GM12878 (cell line): ENCODE measurements around the gene ZNF543. TPM values are rescaled to one million over a fixed set of nuclear protein-coding genes. Genes with fewer than 3 reads are reported as not detected.
A peak's percentile ranks its signal among the peaks of the same experiment; 100 is the strongest.

ENCODE experiments used
- ATAC-seq: fragments of 200-7000 bp; cut with Tn5 transposase; 3 replicates; pipeline ENCODE4 v1.9.1; 2020; ENCODE audit warnings: mild to moderate bottlenecking, moderate library complexity
- BruUV-seq: library from RNA; stranded (reverse); fragments of 400-500 nt; replicated peaks from 2 replicates; lab custom pipeline; 2021; lab: Mats Ljungman, UMichigan
- CTCF ChIA-PET: fragments of 300-600 bp; sonication (Branson Sonifier 250); formaldehyde crosslinking; extraction: SDS; loops from one replicate; lab custom pipeline; 2021; ENCODE audit warnings: inconsistent platforms; lab: Yijun Ruan, JAX
- POLR2A ChIA-PET: fragments of 350-600 bp; formaldehyde crosslinking; extraction: SDS; loops from one replicate; lab custom pipeline; 2021; ENCODE audit warnings: inconsistent platforms; lab: Charles Lee
- RAD21 ChIA-PET: fragments of 300-600 bp; sonication (Branson Sonifier 250); formaldehyde crosslinking; loops from one replicate; lab custom pipeline; 2023; ENCODE audit warnings: antibody characterized with exemption; ENCODE audit not compliant: unreplicated experiment; lab: Charles Lee
- SMC1A ChIA-PET: fragments of 300-600 bp; sonication (Branson Sonifier 250); formaldehyde crosslinking; loops from one replicate; lab custom pipeline; 2023; ENCODE audit not compliant: unreplicated experiment, uncharacterized antibody; lab: Charles Lee
- DNase-seq: peaks from one replicate; pipeline ENCODE4 v3.0.0-alpha.2; 2011; ENCODE audit warnings: low read depth, low spot score
- FAIRE-seq: peaks from 3 replicates; lab custom pipeline; 2011; peaks lifted over from hg19 to GRCh38; lab: Jason Lieb, UNC
- H2AFZ ChIP-seq: 2 replicates; pipeline ENCODE4 v1.6.0; 2011; ENCODE audit warnings: low read depth, low read length, control low read depth; ENCODE audit not compliant: control insufficient read depth
- H3K27ac ChIP-seq: 2 replicates; pipeline ENCODE4 v1.5.1; 2011; ENCODE audit warnings: control low read depth; ENCODE audit not compliant: control insufficient read depth, insufficient read depth
- H3K27me3 ChIP-seq, 2 experiments: replicated peaks in 1 of 2; 2 replicates each; pipeline versions ENCODE4 v1.6.0 to v1.6.1; 2011; ENCODE audit warnings: low read length in 1 of 2; ENCODE audit not compliant: control insufficient read depth in 2 of 2, insufficient read depth in 2 of 2
- H3K36me3 ChIP-seq, 2 experiments: 2 replicates each; pipeline ENCODE4 v1.5.1; 2011; ENCODE audit warnings: low read length in 1 of 2; ENCODE audit not compliant: control insufficient read depth in 2 of 2, insufficient read depth in 2 of 2
- H3K4me1 ChIP-seq: 2 replicates; pipeline ENCODE4 v1.6.1; 2011; ENCODE audit warnings: mild to moderate bottlenecking, low read length, moderate library complexity, mixed read lengths; ENCODE audit not compliant: control insufficient read depth, insufficient read depth
- H3K4me2 ChIP-seq: 2 replicates; pipeline ENCODE4 v1.6.0; 2011; ENCODE audit warnings: control low read depth; ENCODE audit not compliant: control insufficient read depth, insufficient read depth
- H3K4me3 ChIP-seq: fragments of 200-600 bp; sonication (generic); 2 replicates; pipeline ENCODE4 v1.5.1; 2016
- H3K79me2 ChIP-seq: 2 replicates; pipeline ENCODE4 v1.6.0; 2011; ENCODE audit warnings: low read length; ENCODE audit not compliant: control insufficient read depth, insufficient read depth
- H3K9ac ChIP-seq: 2 replicates; pipeline ENCODE4 v1.8.0; 2011; ENCODE audit warnings: low read length, control low read depth, mixed read lengths; ENCODE audit not compliant: control insufficient read depth, insufficient read depth
- H3K9me3 ChIP-seq: replicated peaks from 3 replicates; pipeline ENCODE4 v1.5.1; 2011; ENCODE audit warnings: mild to moderate bottlenecking, low read length; ENCODE audit not compliant: control insufficient read depth, insufficient read depth
- H4K20me1 ChIP-seq: 2 replicates; pipeline ENCODE4 v1.6.0; 2011; ENCODE audit not compliant: control insufficient read depth, insufficient read depth
- DPF2 ChIP-seq: fragments of 450-650 bp; IDR thresholded peaks from 2 replicates; pipeline ENCODE4 v1.6.1; 2017; ENCODE audit warnings: mild to moderate bottlenecking
- EED ChIP-seq: sonication (generic); IDR thresholded peaks from 2 replicates; pipeline ENCODE4 v1.6.1; 2016; ENCODE audit warnings: antibody characterized with exemption, low read depth
- IKZF1 ChIP-seq: fragments of 450-650 bp; conservative IDR thresholded peaks from 2 replicates; pipeline ENCODE4 v1.6.1; 2017; ENCODE audit warnings: antibody characterized with exemption, mild to moderate bottlenecking
- NFIC ChIP-seq: IDR thresholded peaks from 2 replicates; pipeline ENCODE4 v1.6.1; 2012; ENCODE audit warnings: low read depth, mild to moderate bottlenecking, inconsistent platforms, low read length, moderate library complexity
- PRDM15 ChIP-seq: fragments of 450-650 bp; formaldehyde crosslinking; IDR thresholded peaks from 2 replicates; pipeline ENCODE4 v1.4.0; 2020; ENCODE audit warnings: mild to moderate bottlenecking, moderate library complexity
- RAD51 ChIP-seq: fragments of 450-650 bp; IDR thresholded peaks from 2 replicates; pipeline ENCODE4 v1.6.1; 2016; ENCODE audit warnings: moderate library complexity, mild to moderate bottlenecking, inconsistent platforms
- RELB ChIP-seq: fragments of 450-650 bp; IDR thresholded peaks from 2 replicates; pipeline ENCODE4 v1.6.1; 2017; ENCODE audit warnings: low read depth, mild to moderate bottlenecking, moderate library complexity
- SPI1 ChIP-seq: IDR thresholded peaks from 2 replicates; pipeline ENCODE4 v1.6.1; 2011; ENCODE audit warnings: low read depth, mild to moderate bottlenecking, low read length, moderate library complexity, borderline replicate concordance; ENCODE audit not compliant: insufficient read depth
- ZNF207 ChIP-seq: fragments of 450-650 bp; IDR thresholded peaks from 2 replicates; pipeline ENCODE4 v1.6.1; 2014; ENCODE audit warnings: antibody characterized with exemption, mild to moderate bottlenecking, borderline replicate concordance
- WGBS: methylation state at CpG from one replicate; pipeline ENCODE4 v1.1.6; 2016; ENCODE audit warnings: low lambda C conversion rate; ENCODE audit not compliant: insufficient replicate concordance, insufficient coverage; ENCODE audit errors: missing lambda C conversion rate; 5-methylcytosine and 5-hydroxymethylcytosine counted together
- in situ Hi-C: fragments of 300-500 bp; cut with MboI; formaldehyde crosslinking; loops from 9 replicates; pipeline ENCODE4 v1.14.3; 2018; ENCODE audit warnings: mixed read lengths
- intact Hi-C: fragments of 100-400 bp; cut with micrococcal nuclease; formaldehyde crosslinking; loops from one replicate; pipeline ENCODE4 v1.14.2; 2022; ENCODE audit not compliant: unreplicated experiment
- polyA plus RNA-seq, 11 experiments: library from polyadenylated mRNA; depleted of rRNA in 4 of 11; unstranded in 6 of 11; stranded (reverse) in 5 of 11; fragments of >200 nt; fragmentation: Nextera tagmentation in 4 of 11; fragmentation: Illumina TruSeq in 1 of 11; extraction: Ambion mirVana in 4 of 11; extraction: Trizol in 1 of 11; gene quantifications; 1 replicate in 1 of 11; 2 replicates in 10 of 11; pipeline versions ENCODE4 v1.2.1 to v1.2.3, GENCODE V29; 2011 to 2016; ENCODE audit warnings: inconsistent platforms in 2 of 11, missing spikeins in 2 of 11, low read depth in 1 of 11
- total RNA-seq, 4 experiments: library from RNA; depleted of rRNA in 3 of 4; stranded (reverse); fragments of >200 nt in 3 of 4; fragmentation: Illumina TruSeq in 1 of 4; extraction: Trizol in 1 of 4; gene quantifications; 2 replicates each; pipeline versions ENCODE4 v1.2.1 to v1.2.3, GENCODE V29; 2013 to 2021

Gene ZNF543
- total and polyA plus RNA-seq, 10 of the 15 experiments (the other 5 are each of a cell fraction or from before 2014, with no cell fraction given): 0.53 to 9.0 (median 3.5) TPM

- TF ChIP-seq RAD51: peak; percentile 69
- no peak for TF ChIP-seq ZNF207
- TF ChIP-seq IKZF1: peak; percentile 45
- 0 out of 2 replicates have a peak, but pooled peaks have one; percentile 24 for TF ChIP-seq RELB
- 0 out of 2 replicates have a peak, but pooled peaks have one; percentile 32 for TF ChIP-seq NFIC
- no peak for TF ChIP-seq DPF2
- TF ChIP-seq EED: no peak
These were observed 38.1 kb upstream of the ZNF543 start (continued) for GRCh38 chr19:57282011-57282643.

GRCh38 chr19:57288373-57288772 is 31.9 kb upstream of the ZNF543 start:
- Histone ChIP-seq H3K36me3 (peaks cover 34 to 74% of the 10 kb centered on the region in 2 experiments), H4K20me1 (peaks cover 4% of the 10 kb centered on the region; the same call in 1 of the 2 replicates), H3K27me3 (no peaks in the 10 kb centered on the region), H3K4me3 (no peak overlapping the region), H3K27ac (no peak overlapping the region), H3K9me3 (peaks cover 28% of the 10 kb centered on the region), H3K4me2 (no peak overlapping the region), H2AFZ (no peak overlapping the region), H3K79me2 (peaks cover 50% of the 10 kb centered on the region), H3K9ac (no peak overlapping the region), H3K4me1 (peaks cover 5% of the 10 kb centered on the region)
- ATAC-seq (no peak), FAIRE-seq (no peak), DNase-seq (no peak)
- POLR2A ChIA-PET: interaction anchor here (1.7 kb wide), 1 partner anchor 11 kb away, joined by 4 read pairs; no protein-coding TSS in a partner anchor
- in situ Hi-C loops: no loop called here
- SMC1A ChIA-PET: no interaction called here
- intact Hi-C loops: no loop called here
- TF ChIP-seq PRDM15 (CRISPR knock-in tag): no peak
- peak; percentile 52; the same call in 1 of the 2 replicates for TF ChIP-seq SPI1
- 85% methylated on average over 4 of the region's 4 CpGs for WGBS
- RAD21 ChIA-PET: no interaction called here
- BruUV-seq: no TSS peak
- CTCF ChIA-PET: interaction anchor here (0.9 to 1.3 kb wide), 2 partner anchors 10 to 14 kb away, joined by 3 read pairs; no protein-coding TSS in a partner anchor
